ENCODE measurements around the gene CRAMP1.

- no peak for TF ChIP-seq CTCF (IDR thresholded peaks at IDR 0.05)
- TF ChIP-seq POLR2A (IDR thresholded peaks at IDR 0.05) = no peak
- no peak for TF ChIP-seq POLR2AphosphoS5 (IDR thresholded peaks at IDR 0.05)
- no peak for TF ChIP-seq EP300 (IDR thresholded peaks at IDR 0.05)
Measured at GRCh38 chr16:1708083-1708767, 96.1 kb downstream of the CRAMP1 start.

Data from sigmoid colon (tissue), 4 donors.